HG02798 (cell line): ENCODE measurements around the gene AFAP1L2.

Source experiments
- ATAC-seq: cut with Tn5 transposase; IDR thresholded peaks from one replicate; pipeline ENCODE4 v1.9.1; 2021; ENCODE audit warnings: mild to moderate bottlenecking; ENCODE audit not compliant: unreplicated experiment, poor library complexity

Gene AFAP1L2

GRCh38 chr10:114392112-114392835, 12.0 kb downstream of the AFAP1L2 start:
- no peak for ATAC-seq

GRCh38 chr10:114391599-114391998, 12.7 kb downstream of the AFAP1L2 start:
- ATAC-seq, result no peak

- ATAC-seq, result no peak
Measured at GRCh38 chr10:114389426-114389825, 14.9 kb downstream of the AFAP1L2 start.

GRCh38 chr10:114388275-114388674, 16.0 kb downstream of the AFAP1L2 start:
- peak; percentile 70 for ATAC-seq

GRCh38 chr10:114387784-114388183, 16.5 kb downstream of the AFAP1L2 start:
- no peak for ATAC-seq

DNA sequence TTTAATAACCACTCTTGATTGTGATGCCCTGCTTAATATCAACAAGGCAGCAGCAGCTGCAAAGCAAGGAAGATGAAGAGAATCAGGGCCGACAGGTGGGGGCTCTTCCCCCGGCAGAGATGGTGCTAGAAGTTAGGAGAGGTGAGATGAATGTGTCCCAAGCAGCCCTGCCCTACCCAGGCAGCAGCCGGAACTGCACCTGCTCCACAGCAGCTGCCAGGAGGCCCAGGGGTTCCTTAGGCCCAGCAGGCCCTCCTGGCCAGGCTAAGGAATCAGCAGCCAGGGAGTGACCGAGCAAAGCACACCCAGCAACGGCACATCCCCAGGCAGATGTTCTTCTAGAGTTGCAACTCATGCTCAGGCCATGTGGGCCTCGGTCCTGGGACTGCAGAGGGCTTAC, 17.9 kb downstream of the AFAP1L2 start:
- no peak for ATAC-seq

DNA sequence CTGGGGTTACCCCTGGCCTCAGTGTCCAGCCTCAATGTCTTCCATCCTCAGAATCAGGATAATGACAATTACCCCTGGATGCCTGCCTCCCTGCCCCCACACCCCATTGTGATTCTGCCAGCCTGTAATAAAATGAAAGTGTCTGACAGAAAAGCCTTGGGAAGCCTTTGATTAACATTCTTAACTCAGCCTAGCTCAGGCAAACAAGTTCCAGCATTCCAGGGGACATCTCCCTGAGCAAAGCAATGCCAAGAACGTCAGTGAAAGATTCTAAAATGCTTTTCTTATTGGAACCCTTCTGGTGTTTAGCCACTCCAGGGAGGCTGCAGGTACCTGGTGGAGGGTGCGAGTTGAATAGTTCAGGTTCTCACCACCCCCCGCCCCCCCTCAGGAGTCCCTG, 18.7 kb downstream of the AFAP1L2 start:
- no peak for ATAC-seq

DNA sequence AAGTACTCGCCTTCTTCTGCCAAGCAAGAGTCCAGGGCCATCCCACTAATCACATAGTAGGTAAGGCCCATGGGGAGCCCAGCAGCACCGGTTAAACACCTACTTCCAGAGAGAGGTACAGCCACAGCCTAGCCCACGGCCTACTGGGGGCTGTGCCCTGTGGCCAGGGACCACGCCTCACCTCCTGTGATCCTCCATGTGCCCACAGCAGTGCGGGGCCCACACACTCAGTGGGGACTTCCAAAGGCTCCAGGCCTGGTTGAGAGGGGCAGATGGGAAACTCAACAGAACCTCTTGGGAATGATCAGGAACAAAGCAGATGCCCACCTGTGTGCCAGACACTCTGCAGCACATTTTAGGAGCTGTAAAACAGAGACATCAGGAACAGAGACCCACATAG, 19.7 kb downstream of the AFAP1L2 start:
- no peak for ATAC-seq

DNA sequence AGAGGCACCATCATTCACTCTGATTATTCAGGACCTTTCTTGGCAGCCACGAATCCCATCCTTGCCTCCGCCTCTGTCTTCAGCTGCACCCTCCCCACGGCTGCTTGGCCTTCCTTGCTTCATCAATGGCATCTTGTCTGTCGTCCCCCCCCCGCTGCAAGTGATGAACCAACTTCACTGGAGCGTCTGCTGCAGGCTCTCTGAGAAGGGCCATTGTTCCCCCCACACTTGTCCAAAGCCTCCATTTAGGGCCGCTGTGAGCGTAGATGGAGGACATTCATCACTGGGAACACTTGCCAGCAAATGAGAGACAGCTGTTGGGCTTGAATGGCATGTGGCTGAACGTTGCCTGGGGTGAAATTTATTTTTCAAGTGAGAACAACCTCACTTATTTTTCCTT, 20.1 kb downstream of the AFAP1L2 start:
- no peak for ATAC-seq

GRCh38 chr10:114380797-114381196, 23.5 kb downstream of the AFAP1L2 start:
- no peak for ATAC-seq

- ATAC-seq, result no peak
Measured at GRCh38 chr10:114380060-114380459, 24.2 kb downstream of the AFAP1L2 start.

DNA sequence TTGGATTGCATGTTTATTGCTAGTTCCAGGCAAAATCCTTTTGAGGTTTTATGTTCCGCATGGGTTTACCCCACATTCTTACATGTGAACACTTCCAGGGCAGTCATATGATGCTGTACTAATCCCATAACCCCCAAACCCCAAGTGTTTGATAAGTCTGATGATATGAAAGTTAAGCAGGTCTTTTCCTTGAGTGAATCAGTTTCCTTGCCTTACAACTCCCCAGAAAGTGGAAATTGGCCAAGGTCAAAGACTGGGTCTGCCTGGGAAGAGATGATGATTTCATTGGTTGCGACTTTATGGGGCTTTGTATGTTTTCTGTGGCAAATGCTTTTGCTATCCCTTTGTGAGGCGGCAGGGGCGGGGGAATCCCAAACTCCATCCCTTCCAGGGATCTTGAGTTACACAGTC, 24.7 kb downstream of the AFAP1L2 start:
- no peak for ATAC-seq

DNA sequence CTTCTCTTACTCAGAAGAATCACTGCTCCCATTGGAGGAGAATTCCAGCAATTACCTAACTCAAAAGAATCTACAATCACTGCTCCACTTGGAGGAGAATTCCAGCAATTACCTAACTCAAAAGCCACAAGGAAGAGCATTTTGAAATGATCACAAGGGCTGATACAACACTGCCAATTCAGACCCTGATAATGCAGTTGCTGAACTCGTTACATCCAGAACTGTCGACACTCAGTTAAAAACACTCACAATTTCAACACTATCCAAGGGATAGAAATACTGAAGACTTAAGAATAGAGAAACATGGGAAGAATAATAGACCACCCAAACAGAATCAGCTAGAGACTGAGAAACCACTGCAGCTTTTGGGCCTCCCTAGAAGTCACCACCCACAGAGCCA, 27.8 kb downstream of the AFAP1L2 start:
- ATAC-seq, result no peak

- no peak for ATAC-seq
Measured at GRCh38 chr10:114375047-114375446, 29.3 kb downstream of the AFAP1L2 start.

DNA sequence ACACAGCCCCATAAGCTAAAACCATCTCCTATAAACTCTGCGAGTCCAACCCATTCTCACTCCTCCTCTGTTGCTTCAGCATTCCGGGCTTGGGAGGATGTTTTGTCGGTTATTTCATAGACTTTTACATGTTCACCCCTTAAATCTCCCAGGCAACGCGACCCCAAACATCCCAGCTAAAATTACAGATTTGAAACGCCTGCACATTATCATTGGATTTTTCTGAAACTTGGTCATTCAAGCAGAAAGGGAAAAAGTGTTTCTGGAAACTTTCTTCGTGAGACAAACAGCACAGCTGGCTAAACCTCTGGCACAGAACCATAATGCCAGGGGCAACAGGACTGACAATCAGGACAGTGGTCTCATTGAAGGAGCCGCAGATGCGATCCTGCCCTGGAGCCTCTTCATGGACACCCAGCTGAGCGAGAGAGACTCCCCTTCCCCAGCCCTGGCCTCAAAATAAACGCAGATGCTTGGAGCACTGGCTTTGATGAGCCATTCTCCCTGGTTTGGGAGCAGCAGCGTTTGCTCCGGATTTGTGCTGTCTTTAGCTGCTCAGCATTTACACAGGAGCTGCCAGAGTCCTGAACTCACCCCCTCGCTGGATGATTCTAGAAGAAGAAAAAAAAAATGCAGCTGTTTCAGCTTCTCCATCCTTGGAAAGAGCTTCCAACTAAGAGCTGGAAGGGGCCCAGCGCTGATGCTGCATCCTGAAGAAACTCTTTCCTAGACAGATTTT, 30.1 kb downstream of the AFAP1L2 start:
- ATAC-seq, result no peak

DNA sequence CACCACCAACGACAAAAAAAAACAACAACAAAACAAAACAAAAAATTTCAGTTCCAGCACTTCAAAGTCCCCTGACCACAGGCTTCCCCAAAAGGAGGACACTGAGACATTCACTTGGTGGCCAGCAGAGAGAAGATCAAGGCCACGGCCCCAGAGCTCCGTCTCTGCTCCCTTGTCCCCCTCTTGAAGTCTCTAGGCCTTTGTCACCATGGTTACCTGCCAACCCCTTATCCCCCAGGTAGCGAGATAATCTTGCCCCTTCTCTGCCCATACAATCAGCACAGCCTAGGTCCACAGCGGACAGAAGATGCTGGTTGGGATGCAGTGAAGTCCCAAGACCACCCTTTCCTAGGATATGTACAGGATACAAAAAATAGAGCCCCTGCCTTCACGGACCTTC, 30.7 kb downstream of the AFAP1L2 start:
- ATAC-seq, result no peak

- ATAC-seq, result no peak
Measured at GRCh38 chr10:114372995-114373394, 31.3 kb downstream of the AFAP1L2 start.

GRCh38 chr10:114372179-114372578, 32.1 kb downstream of the AFAP1L2 start:
- ATAC-seq, result no peak

DNA sequence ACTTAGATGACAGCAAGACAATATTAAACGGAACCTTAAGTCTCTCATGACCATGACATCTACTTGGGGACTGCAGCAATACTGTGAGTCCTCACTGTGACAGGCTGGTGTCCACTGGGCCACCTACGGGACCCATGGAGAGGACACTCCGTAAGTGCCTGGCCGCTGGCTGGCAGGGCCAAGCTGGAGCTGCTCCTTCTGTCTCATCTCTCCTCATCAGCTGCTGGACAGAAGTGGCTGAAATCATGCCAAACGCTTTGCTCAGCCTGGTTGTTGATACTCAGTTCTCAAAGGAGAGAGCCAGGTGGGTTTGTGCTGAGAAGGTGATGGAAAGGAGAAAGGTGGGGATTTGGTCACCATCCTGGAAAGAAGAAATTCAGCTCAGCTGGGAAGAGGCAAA, 33.3 kb downstream of the AFAP1L2 start:
- ATAC-seq, result no peak

- no peak for ATAC-seq
Measured at GRCh38 chr10:114370199-114370598, 34.1 kb downstream of the AFAP1L2 start.

- no peak for ATAC-seq
Measured at GRCh38 chr10:114368057-114368391, 36.3 kb downstream of the AFAP1L2 start.
